HG02642 (cell line): ENCODE measurements around the gene ATM.
"Not testable (repeated sequence)": the region's sequence is repeated elsewhere in the genome, so short reads cannot be mapped to it uniquely, and the experiment has no call there.

Experiments used
- ATAC-seq: cut with Tn5 transposase; IDR thresholded peaks from one replicate; pipeline ENCODE4 v1.9.1; 2021; ENCODE audit warnings: mild to moderate bottlenecking; ENCODE audit not compliant: unreplicated experiment, poor library complexity

The ATM gene

DNA sequence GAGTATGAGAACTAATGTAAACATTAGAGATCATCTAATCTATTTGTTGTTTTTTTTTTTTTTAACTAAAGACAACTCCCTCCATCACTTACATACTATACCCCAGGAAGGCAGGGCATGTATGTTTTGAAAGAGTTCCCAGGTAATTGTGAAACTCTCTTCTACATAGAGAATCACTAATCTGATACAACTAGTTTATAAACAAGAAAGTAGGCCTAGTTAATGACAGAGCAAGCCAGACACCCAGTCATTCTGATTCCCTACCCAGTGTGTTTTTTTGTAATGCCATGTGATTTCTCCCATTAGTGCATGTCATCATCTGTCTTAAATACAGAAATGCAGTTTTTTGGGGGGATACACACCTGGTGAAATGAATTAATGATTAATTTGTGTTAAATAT lies 123.6 kb downstream of the ATM start:
- ATAC-seq = no peak

DNA sequence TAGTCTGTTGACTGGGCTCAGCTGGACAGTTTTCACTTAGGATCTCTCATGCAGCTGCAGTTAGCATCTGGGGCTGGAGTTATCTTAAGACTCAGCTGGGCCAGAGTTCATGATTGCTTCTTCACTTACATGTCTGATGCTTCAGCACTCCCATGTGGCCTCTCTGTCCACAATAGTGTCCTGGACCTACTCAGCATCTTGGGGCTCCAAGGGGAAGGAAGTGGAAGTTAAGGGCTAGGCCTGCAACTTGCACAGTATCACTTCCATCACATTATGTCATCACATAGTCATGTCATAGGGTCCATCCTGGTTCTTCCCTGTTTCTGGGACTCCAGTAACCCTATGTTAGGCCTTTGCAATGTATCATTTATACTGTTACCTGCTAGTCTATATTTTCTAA lies 128.6 kb downstream of the ATM start:
- no peak for ATAC-seq

DNA sequence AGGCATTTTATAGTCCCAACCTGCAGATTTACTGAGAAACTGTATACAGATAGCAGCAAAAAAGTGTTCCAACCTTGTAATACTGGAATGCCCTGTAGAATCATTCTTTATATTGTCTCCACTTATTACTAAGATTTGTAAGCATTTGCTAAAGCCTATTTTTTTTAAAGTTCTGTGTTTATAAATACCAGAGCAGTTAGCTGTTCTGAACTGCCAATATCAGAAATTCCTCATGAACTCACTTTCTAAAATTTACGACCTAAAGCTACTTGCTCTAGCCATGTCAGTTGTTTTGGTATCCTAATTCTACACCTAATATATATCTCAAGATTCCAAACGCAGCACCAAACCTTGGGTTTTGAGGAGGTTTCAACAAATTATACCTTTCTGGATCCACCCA lies 141.3 kb downstream of the ATM start:
- ATAC-seq = no peak

DNA sequence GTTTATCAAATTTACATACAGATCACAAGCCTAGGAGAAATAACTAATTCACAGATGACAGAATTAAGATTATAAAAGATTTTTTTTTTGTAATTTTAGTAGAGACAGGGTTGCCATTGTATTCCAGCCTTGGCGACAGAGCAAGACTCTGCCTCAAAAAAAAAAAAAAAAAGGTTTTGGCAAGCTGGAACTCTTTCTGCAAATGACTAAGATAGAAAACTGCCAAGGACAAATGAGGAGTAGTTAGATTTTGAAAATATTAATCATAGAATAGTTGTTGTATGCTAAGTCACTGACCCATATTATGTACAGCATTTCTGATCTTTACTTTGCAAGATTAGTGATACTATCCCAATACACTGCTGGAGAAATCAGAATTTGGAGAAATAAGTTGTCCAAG lies 145.3 kb downstream of the ATM start:
- no peak for ATAC-seq

DNA sequence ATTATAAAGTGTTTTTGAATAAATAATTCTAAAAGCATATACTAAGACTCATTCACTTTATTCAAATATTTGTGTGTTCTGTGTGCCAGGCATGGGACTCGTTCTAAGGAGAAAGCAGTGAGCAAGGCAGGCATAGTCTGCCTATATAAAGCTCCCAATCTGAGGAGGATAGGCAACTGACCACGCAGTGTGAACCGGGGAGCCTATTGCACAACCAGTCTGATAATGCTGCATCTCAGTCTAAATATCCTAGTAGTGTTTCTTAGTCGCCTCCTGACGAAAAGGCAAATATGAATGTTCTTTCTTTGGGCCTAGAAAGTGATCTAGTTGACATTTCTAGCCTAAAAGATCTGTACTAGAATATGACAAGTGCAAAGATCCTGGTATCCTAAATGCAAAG lies 146.2 kb downstream of the ATM start:
- ATAC-seq = no peak

DNA sequence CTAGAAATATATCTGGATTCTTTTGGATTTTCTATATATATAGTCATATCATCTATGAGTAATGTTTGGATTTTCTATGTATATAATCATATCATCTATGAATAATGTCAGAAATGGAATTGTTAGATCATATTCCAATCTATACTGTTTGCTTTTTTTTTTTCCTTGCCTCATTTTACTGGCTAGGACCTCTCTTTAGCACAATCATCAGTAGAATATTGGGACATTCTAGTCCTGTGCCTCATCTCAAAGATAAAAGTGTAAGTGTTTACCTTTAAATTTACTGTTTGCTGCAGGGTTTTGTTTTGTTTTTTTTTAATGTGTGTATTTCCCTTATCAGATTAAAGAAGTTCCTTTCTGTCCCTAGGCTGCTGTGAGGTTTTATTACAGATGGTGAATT lies 147.4 kb downstream of the ATM start:
- no peak for ATAC-seq

DNA sequence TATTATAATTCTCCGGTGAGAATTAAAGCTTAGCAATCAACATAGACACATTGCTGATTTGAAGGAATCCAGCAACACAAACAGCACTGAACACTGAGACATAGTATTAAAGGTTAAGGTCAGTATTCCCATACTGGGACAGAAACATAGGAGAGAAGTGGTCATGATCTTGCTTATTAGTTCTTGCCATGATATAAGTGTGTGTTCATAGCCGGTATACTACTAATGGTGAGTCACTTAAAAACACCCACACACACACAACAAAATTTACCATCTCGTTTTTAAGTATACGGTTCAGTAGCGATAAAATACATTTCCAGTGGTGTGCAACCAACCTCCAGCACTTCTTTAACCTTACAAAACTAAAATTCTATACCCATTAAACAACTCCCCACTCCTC lies 148.1 kb downstream of the ATM start:
- no peak for ATAC-seq

DNA sequence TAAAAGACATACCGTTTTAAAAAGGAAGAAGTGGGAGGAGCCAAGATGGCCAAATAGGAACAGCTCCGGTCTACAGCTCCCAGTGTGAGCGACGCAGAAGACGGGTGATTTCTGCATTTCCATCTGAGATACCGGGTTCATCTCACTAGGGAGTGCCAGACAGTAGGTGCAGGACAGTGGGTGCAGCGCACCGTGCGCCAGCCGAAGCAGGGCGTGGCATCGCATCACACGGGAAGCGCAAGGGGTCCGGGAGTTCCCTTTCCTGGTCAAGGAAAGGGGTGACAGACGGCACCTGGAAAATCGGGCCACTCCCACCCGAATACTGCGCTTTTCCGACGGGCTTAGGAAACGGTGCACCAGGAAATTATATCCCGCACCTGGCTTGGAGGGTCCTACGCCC lies 150.6 kb downstream of the ATM start:
- not testable (repeated sequence) for ATAC-seq

DNA sequence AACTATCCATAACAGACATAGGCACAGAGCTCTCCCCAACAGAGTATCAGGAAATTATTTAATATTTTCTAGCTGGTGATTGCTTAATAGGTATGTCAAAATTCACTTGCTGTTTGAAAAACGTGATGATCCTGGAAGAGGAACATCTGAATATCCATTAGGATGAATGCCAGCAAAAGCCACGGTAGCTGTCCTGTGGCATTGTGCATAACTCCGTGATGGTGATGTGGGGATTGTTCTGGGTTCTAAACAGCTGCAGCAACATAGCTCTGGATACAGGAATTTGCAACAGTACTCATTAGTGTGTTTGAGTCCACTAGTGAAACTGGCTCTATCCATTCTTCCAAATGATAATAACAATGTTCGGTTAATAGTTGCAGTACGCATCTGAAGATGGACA lies 165.7 kb downstream of the ATM start:
- no peak for ATAC-seq

DNA sequence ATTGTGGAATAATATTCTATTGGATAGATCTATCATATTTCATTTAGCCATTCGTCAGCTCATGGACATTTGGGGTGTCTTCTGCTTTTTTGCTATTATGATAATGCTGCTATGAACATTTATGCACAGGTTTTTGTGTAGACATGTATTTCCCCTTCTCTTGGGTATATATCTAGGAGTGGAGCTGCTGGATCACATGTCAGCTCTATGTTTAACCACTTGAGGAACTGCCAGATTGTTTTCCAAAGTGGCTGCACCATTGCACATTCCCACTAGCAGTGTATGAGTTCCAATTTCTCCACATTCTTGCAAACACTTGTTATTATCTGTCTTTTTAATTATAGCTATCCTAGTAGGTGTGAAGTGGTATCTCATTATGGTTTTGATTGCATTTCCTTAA lies 169.5 kb downstream of the ATM start:
- ATAC-seq = no peak

DNA sequence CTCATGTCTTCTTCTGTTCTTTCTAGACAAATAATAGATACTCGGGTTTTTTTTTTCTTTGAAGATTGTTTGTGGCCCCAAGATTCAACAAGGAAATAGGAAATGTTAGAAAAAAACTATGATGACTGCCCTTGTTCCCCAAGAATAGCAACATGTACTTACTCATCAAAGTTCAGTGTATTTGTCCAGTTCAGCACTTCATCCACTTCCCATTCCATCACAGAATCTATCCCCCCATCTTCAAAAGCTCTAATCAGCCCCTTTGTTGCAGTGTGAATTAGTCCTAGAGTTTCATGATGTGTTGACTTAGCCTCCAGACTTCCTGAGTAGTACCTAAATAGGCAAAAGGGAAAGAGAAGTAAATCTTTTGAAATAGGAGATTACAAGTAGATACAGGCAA lies 170.2 kb downstream of the ATM start:
- no peak for ATAC-seq

DNA sequence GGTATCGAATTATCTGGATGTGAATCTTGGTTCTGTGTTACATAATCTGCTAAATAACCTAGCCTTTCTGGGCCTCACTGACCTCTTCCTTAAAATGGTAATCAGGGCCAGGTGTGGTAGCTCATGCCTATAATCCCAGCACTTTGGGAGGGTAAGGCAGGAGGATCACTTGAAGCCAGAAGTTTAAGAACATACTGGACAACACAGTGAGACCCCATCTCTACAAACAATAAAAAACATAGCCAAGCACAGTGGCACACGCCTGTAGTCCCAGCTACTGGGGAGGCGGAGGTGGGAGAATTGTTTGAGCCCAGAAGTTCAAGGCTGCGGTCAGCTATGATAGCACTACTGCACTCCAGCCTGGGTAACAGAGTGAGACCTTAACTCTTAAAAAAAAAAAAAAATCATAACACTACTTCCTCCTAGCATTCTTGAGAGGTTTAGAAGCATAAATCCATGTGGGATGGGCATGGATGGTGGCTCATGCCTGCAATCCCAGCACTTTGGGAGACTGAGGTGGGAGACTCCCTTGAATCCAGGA lies 171.9 kb downstream of the ATM start:
- ATAC-seq = no peak

DNA sequence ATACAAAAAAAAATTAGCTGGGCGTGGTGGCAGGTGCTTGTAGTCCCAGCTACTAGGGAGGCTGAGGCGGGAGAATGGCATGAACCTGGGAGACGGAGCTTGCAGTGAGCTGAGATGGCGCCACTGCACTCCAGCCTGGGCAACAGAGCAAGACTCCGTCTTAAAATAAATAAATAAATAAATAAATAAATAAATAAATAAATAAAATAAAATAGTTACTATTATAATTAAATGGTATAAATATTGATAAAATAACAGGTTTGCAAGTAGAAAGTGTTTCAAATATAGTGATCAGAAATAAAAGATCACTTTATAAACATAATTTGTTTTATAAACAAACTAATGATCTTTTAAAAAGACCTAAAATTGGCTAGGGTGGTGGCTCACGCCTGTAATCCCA lies 173.8 kb downstream of the ATM start:
- not testable (repeated sequence) for ATAC-seq

DNA sequence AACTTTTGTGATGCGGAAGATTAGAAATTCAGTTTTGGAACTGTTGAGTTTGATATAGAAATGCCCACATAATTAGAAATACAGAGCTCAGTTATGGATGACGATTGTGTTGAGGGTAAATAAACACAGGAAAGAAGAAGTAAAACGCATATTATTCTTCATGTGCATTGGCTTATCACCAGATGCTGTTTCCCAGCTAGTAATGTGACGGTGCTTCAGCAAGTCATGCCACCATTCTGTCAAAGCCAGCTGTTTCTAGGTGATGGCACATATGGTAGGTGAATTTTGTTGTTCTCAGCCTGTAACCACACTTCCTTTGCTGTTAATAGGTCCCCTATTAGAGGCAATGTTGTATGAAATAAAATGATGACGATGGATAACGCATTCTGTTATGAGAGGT lies 175.6 kb downstream of the ATM start:
- ATAC-seq = no peak

DNA sequence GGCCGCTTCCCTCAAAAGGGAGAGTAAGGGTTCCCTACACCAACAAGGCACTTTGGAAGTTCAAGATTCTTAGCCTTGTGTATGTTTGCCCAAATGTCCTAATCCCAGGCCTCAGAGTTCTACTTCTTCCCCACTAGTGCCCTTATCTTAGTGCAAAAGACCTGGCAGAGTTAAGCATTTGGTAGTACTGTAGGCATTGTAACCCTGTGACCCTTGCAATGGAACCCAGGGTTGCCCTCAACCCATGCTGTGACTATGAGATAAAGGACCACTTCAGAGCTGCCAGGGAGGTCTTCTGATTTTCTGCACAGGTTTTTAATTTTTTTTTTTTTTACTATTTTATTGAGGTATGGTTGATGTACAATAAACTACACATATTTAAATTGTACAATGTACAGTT lies 179.4 kb downstream of the ATM start:
- ATAC-seq = no peak

DNA sequence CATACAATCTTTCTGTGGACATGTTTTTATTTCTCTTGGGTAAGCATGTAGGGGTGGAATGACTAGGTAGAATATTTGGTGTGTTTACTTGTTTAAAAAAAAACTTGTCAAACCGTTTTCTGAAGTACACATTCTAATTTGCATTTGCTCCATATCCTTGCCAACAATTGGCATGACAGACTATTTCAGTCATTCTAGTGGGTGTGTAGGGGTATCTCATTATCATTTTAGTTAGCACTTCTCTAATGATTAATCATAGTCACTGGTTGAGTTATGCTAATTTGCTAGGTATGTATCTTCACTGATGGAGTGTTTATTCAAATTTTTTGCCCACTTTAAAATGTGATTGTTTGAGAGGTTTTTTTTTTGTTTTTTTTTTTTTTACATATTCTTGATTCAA lies 180.2 kb downstream of the ATM start:
- no peak for ATAC-seq

DNA sequence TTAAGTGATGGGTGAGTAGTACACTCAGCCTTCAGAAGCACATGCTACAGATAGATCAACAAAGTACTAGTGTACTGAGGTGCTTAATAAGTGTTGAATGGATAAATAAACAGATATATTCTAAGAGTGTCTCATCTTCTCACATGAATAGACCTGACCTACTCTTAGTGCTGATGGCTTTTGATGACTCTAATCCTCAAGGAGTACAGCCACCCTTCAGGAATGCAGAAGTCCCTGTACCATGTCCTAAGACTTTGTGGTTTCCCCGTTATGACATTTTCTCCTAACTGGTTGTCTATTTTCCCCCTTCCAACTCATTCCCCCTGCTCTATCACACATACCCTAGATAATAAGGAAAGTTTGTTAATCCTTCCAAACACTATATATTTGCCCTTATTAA lies 182.8 kb downstream of the ATM start:
- ATAC-seq = no peak

DNA sequence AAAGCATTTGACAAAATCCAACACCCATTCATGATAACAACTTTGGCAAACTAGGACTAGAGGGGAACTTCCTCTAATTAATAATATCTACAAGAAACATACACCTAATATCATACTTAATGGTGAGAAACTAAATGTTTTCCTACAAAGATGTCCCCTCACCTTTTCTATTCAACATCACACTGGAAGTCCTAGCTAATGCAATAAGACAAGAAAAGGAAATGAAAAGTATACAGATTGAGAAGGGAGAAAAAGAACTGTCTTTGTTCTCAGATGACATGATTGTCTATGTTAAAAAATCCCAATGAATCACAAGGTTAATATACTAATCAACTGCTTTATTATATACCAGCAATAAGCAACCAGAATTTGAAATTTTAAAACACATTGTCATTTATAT lies 192.1 kb downstream of the ATM start:
- no peak for ATAC-seq

DNA sequence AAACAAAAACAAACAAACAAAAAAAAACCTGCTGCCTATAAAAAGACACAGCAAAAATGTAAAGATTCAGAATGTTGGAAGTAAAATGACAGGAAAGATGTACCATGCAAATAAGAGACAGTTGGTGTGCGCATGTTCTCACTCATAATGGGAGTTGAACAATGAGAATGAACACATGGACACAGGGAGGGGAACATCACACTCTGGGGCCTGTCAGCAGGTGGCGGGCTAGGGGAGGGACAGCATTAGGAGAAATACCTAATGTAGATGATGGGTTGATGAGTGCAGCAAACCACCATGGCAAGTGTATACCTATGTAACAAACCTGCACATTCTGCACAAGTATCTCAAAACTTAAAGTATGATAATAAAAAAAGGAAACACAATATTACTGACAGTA lies 194.7 kb downstream of the ATM start:
- peak; percentile 53 for ATAC-seq
